ENCODE measurements around the gene SSUH2. TPM values are rescaled to one million over a fixed set of nuclear protein-coding genes. Genes with fewer than 3 reads are reported as not detected.

SSUH2 gene
- total and polyA plus RNA-seq, 2 of the 4 experiments (the other 2 are of a cell fraction) = 0.10 TPM; not detected in 1

DNA sequence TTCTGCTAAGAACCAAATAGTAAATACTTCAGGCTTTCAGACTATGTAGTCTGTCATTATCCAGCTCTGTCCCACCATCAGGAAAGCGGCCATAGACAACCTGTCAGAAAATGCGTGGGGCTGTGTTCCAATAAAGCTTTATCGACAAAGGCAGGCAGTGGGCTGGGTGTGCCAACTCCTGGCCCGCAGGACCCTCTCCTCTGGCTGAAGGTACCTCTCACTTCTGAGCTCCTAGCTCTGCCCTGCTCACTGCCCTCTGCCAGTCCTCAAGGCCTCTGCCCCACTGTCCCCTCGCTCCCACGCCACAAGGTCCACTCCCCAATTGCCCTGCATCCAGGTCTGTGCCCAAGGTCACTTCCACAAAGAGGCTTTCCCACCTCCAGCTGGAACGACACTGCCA is 20.0 kb downstream of the SSUH2 start:
- H3K79me1 ChIP-seq (ENCODE audit: low read depth in 1 of 2, low read length in 2 of 2) = no peaks in the 10 kb centered on the region
- H4K20me1 ChIP-seq (ENCODE audit: insufficient read depth, low read length) = no peaks in the 10 kb centered on the region
- H3K18ac ChIP-seq (ENCODE audit: low read depth, low read length) = no peak overlapping the region
- H3K9me3 ChIP-seq (ENCODE audit: control insufficient read depth, insufficient read depth, low read length) = no peaks in the 10 kb centered on the region
- TF ChIP-seq POLR2A (IDR thresholded peaks at IDR 0.05; ENCODE audit: low read depth, low read length) (no peak), CEBPB (IDR thresholded peaks at IDR 0.05; ENCODE audit: low read depth, low read length) (no peak), FOS (IDR thresholded peaks at IDR 0.05; ENCODE audit: low read depth, low read length) (no peak), NFE2L2 (IDR thresholded peaks at IDR 0.05; ENCODE audit: low read depth, low read length) (no peak), CHD1 (IDR thresholded peaks at IDR 0.05; ENCODE audit: low read depth, low read length) (no peak), RAD21 (IDR thresholded peaks at IDR 0.05; ENCODE audit: low read length) (no peak), MAZ (IDR thresholded peaks at IDR 0.05; ENCODE audit: borderline replicate concordance, low read depth, low read length) (no peak), SMC3 (IDR thresholded peaks at IDR 0.05; ENCODE audit: low read depth, low read length) (no peak), RFX5 (IDR thresholded peaks at IDR 0.05; ENCODE audit: low read depth, low read length) (no peak), RCOR1 (IDR thresholded peaks at IDR 0.05; ENCODE audit: insufficient replicate concordance, low read length) (no peak), MXI1 (IDR thresholded peaks at IDR 0.05; ENCODE audit: borderline replicate concordance, low read depth, low read length) (no peak), BHLHE40 (IDR thresholded peaks at IDR 0.05; ENCODE audit: low read depth, low read length) (no peak), MAFK (IDR thresholded peaks at IDR 0.05; ENCODE audit: low read depth, low read length) (no peak)
- TF ChIP-seq, protein P1, sequence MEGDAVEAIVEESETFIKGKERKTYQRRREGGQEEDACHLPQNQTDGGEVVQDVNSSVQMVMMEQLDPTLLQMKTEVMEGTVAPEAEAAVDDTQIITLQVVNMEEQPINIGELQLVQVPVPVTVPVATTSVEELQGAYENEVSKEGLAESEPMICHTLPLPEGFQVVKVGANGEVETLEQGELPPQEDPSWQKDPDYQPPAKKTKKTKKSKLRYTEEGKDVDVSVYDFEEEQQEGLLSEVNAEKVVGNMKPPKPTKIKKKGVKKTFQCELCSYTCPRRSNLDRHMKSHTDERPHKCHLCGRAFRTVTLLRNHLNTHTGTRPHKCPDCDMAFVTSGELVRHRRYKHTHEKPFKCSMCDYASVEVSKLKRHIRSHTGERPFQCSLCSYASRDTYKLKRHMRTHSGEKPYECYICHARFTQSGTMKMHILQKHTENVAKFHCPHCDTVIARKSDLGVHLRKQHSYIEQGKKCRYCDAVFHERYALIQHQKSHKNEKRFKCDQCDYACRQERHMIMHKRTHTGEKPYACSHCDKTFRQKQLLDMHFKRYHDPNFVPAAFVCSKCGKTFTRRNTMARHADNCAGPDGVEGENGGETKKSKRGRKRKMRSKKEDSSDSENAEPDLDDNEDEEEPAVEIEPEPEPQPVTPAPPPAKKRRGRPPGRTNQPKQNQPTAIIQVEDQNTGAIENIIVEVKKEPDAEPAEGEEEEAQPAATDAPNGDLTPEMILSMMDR (conservative IDR thresholded peaks at IDR 0.05; ENCODE audit: low read depth, low read length) = no peak
- TF ChIP-seq, protein P2, sequence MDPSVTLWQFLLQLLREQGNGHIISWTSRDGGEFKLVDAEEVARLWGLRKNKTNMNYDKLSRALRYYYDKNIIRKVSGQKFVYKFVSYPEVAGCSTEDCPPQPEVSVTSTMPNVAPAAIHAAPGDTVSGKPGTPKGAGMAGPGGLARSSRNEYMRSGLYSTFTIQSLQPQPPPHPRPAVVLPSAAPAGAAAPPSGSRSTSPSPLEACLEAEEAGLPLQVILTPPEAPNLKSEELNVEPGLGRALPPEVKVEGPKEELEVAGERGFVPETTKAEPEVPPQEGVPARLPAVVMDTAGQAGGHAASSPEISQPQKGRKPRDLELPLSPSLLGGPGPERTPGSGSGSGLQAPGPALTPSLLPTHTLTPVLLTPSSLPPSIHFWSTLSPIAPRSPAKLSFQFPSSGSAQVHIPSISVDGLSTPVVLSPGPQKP (IDR thresholded peaks at IDR 0.05; ENCODE audit: borderline replicate concordance, low read depth, low read length) = no peak
- TF ChIP-seq, protein P3, sequence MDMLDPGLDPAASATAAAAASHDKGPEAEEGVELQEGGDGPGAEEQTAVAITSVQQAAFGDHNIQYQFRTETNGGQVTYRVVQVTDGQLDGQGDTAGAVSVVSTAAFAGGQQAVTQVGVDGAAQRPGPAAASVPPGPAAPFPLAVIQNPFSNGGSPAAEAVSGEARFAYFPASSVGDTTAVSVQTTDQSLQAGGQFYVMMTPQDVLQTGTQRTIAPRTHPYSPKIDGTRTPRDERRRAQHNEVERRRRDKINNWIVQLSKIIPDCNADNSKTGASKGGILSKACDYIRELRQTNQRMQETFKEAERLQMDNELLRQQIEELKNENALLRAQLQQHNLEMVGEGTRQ (IDR thresholded peaks at IDR 0.05; ENCODE audit: low read depth, low read length) = no peak
- H3K56ac ChIP-seq (ENCODE audit: extremely low read depth, insufficient read depth, low read length) = no peak overlapping the region
- no peak overlapping the region for H3K9ac ChIP-seq (ENCODE audit: low read depth, low read length)
- H3K4me1 ChIP-seq (ENCODE audit: control insufficient read depth, insufficient read depth, low read length) = peaks cover 31% of the 10 kb centered on the region
- H3K9me1 ChIP-seq (ENCODE audit: insufficient read depth, low read length) = peaks cover 20% of the 10 kb centered on the region
- H4K8ac ChIP-seq (ENCODE audit: low read depth in 2 of 2, low read length in 2 of 2) = no peak overlapping the region
- H4K5ac ChIP-seq (ENCODE audit: low read depth, low read length) = no peak overlapping the region
- CTCF ChIA-PET = no interaction called here
- peak overlapping the region; percentile 38 for H2BK120ac ChIP-seq (ENCODE audit: low read depth, low read length)
- no peak overlapping the region for H2BK5ac ChIP-seq (ENCODE audit: low read depth, low read length, poor library complexity, severe bottlenecking)
- no peak overlapping the region for H2AK9ac ChIP-seq (replicated peaks; ENCODE audit: low read depth, low read length, poor library complexity)
- H3K27me3 ChIP-seq (ENCODE audit: control insufficient read depth, insufficient read depth, low read length) = no peaks in the 10 kb centered on the region; the same call in 1 of the 2 replicates
- in situ Hi-C loops (cut with MboI; ENCODE audit: low sequenced_read_pairs) (loop anchor here (5.0 kb wide), 1 partner anchor 182 kb away; no protein-coding TSS in a partner anchor), intact Hi-C loops (cut with micrococcal nuclease) (loop anchor here (5.0 kb wide), 2 partner anchors 47 to 302 kb away; no protein-coding TSS in a partner anchor), dilution Hi-C loops (cut with HindIII; ENCODE audit: low sequenced_read_pairs, unreplicated experiment) (no loop called here)
- 0 out of 3 replicates have a peak overlapping the region, but pooled peaks have one; percentile 24 for H2BK15ac ChIP-seq (ENCODE audit: low read depth, low read length)
- WGBS, 2 experiments (ENCODE audit: extremely low coverage in 2 of 2, insufficient read length in 1 of 2) = 98% methylated on average over 6 of the region's 7 CpGs; no CpG with 5 or more reads in 1 of the 2 experiments
- peak overlapping the region; percentile 24; the same call in 1 of the 2 replicates for H3K4ac ChIP-seq (ENCODE audit: low read depth, low read length)
- POLR2A ChIA-PET (ENCODE audit: unreplicated experiment) = no interaction called here
- no peak overlapping the region for H3K14ac ChIP-seq (replicated peaks; ENCODE audit: low read depth, low read length)
- H2BK20ac ChIP-seq (ENCODE audit: low read depth, low read length) = peak overlapping the region; percentile 46; the same call in 1 of the 2 replicates
- no peak overlapping the region for H3K4me3 ChIP-seq (ENCODE audit: insufficient read depth, low read depth, low read length)
- ATAC-seq (ENCODE audit: low read depth) = no peak
- no peaks in the 10 kb centered on the region for H3K36me3 ChIP-seq (ENCODE audit: control insufficient read depth, insufficient read depth, low read length)
- DNase-seq = no peak
- no TSS peak for BruUV-seq (replicated peaks)
- no peak overlapping the region for H3K4me2 ChIP-seq (ENCODE audit: low read depth, low read length)
- H2AFZ ChIP-seq (replicated peaks; ENCODE audit: low read length, poor library complexity) = no peak overlapping the region
- peak overlapping the region; percentile 18 for H4K91ac ChIP-seq (ENCODE audit: insufficient read depth, low read depth, low read length)
- H2AK5ac ChIP-seq (ENCODE audit: low read depth, low read length) = peak overlapping the region; percentile 75
- H3K27ac ChIP-seq (ENCODE audit: insufficient read depth, low read length) = no peak overlapping the region
- H3K23ac ChIP-seq (ENCODE audit: low read depth, low read length) = no peak overlapping the region
